HPDE6-E6E7 (cell line): Measurements from ENCODE around the gene P2RX4.
"Not testable (repeated sequence)": the region's sequence is repeated elsewhere in the genome, so short reads cannot be mapped to it uniquely, and the experiment has no call there.

Experiments used
- DNase-seq: peaks from one replicate; pipeline ENCODE4 v3.0.0; 2011; ENCODE audit warnings: missing footprints; ENCODE audit errors: extremely low spot score

P2RX4 gene, protein sequence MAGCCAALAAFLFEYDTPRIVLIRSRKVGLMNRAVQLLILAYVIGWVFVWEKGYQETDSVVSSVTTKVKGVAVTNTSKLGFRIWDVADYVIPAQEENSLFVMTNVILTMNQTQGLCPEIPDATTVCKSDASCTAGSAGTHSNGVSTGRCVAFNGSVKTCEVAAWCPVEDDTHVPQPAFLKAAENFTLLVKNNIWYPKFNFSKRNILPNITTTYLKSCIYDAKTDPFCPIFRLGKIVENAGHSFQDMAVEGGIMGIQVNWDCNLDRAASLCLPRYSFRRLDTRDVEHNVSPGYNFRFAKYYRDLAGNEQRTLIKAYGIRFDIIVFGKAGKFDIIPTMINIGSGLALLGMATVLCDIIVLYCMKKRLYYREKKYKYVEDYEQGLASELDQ

DNA sequence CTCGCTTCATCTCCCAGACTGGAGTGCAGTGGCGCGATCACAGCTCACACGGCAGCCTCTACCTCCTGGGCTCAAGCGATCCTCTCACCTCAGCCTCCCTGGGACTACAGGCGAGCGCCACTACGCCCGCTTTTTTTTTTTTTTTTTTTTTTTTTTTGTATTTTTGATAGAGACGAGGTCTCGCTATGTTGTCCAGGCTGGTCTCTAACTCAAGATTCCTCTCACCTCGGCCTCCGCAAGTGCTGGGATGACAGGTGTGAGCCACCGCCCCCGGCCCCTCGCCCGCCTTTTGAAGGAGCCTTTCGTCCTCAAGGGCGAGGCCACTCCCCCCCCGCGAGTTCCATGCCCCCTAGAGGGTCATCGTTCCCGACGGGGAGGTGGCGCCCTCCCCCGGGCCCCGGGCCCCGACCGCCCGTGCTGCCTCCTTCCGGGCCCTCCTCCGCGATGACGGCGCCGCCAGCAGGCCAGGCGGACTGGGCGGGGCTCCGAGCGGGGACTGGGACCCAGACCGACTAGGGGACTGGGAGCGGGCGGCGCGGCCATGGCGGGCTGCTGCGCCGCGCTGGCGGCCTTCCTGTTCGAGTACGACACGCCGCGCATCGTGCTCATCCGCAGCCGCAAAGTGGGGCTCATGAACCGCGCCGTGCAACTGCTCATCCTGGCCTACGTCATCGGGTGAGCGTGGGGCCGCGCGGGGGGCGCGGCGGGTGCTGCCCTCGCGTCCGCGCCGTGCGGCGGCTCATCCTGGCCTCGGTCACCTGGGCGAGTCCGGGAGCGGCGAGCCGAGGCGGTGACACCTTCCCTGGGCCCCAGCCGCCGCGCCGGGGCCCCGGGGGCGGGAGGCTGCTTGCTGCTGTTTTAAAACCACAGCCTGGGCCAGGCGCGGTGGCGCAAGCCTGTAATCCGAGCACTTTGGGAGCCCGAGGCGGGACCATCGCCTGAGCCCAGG lies at the start of gene P2RX4:
TSS of gene P2RX4 (plus strand) at position 506 of the 949 bp plus-strand sequence. CDS start at position 542, 36 bp downstream.
- peak; percentile 58 for DNase-seq

DNA sequence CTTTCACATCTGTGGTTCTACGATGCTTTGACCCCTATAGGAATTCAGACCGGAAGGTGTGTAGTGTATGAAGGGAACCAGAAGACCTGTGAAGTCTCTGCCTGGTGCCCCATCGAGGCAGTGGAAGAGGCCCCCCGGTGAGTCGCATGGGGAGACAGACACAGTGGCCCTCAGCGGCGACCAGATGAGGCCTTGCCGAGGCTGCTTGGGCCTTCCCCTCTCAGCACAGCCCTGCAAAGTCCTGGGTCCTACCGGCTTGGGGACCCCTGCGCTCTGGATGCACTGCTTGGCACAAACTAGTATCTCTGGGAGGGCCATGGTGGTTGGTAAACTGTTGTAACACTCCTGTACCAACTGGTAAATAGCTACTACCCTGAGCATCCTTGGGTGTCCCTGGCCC lies 47.5 kb upstream of the P2RX4 start:
- DNase-seq: no peak

DNA sequence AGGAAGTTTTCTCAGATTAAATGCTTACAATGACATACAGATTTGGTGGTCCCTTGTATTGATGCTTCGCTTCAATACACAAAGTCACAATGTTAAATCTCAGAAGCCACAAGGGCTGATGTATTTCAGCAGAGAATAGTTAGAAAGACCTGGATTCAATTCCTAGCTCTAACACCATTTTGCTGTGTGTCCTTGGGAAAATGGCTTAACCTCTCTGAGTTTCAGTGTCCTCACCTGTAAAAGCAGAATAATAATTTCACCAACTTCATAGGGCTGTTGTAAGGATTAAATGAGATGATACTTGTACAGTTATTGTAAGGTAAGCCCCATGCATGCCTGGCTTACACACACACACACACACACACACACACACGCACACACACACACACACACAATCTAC lies 46.9 kb upstream of the P2RX4 start:
- no peak for DNase-seq

DNA sequence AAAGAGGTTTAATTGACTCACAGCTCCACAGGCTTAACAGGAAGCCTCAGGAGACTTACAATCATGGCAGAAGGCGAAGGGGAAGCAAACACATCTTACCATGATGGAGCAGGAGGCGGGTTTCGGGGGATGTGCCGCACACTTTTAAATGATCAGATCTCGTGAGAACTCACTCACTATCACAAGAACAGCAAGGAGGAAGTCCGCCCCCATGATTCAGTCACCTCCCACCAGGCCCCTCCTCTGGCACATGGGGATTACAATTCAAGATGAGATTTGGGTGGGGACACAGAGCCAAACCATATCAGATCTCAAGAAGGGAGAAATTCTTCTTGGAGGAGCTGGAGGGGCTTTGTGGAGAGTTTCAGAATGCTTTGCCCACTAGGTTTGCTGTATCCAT lies 45.1 kb upstream of the P2RX4 start:
- DNase-seq: not testable (repeated sequence)

DNA sequence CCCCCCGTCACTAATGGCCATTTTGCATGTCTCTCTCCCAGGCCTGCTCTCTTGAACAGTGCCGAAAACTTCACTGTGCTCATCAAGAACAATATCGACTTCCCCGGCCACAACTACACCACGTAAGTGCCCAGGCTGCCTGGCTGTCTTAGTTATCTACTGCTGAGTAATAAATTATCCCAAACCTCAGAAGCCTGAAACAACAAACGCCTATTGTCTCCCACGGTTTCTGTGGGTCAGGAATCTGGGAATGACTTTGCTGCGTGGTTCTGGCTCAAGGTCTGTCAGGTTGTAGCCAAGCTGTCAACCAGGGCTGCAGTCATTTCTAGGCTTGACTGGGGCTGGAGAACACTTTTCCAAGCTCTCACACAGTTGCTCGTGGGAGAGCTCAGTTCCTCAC lies 44.6 kb upstream of the P2RX4 start:
- DNase-seq: no peak

DNA sequence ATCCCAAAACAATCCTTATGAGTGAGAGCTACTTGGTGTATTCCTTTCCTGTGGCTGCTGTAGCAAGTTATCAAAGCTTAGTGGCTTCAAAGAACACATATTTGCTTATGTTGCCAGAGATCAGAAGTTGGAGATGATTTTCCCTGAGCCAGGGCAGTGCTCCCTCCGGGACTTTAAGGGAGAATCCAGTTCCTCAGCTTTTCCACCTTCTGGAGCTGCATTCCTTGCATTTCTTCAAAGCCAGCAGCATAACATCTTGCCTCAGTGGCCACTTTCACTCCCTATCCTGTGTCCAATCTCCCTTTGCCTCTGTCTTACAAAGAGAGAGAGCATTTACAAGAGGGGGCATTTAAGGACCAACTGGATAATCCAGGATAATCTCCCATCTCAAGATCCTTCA lies 43.6 kb upstream of the P2RX4 start:
- DNase-seq: no peak

DNA sequence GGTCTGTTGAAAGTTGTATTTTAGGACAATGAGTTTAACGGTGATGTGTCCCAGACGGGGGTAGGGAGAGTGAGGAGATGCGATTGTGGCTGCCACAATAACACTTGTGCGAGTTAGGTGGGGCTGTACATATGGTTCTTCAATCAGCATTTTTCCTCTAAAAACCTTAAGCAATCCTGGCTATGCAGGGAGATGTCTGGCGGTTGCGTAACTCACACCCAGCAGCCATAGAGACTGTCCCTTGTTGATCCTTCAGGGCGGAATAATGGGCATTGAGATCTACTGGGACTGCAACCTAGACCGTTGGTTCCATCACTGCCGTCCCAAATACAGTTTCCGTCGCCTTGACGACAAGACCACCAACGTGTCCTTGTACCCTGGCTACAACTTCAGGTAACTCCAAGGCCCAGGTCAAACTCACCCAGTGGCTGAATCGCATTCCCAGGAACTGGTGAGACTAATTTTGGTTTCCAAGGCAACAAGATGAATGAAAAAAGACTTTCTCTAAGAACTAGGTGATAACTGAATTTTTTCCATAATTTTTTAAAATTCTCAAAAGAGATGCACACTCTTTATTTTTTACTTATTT lies 42.6 kb upstream of the P2RX4 start:
- no peak for DNase-seq

DNA sequence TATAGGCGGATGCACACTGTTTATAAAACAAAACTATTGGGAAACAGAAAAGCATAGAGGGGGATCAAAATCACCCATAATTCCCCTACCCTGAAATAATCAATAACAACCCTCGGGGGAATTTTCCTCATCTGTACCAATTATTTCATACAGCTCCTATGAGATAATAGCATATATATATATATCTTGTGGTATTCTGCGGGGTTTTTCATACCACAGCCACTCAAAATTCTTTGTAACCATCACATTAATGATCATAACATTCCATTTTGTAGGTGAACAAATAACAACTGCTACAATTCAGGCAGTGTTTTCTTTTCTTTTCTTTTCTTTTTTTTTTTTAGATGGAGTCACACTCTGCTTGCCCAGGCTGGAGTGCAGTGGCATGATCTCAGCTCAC lies 42.0 kb upstream of the P2RX4 start:
- no peak for DNase-seq

DNA sequence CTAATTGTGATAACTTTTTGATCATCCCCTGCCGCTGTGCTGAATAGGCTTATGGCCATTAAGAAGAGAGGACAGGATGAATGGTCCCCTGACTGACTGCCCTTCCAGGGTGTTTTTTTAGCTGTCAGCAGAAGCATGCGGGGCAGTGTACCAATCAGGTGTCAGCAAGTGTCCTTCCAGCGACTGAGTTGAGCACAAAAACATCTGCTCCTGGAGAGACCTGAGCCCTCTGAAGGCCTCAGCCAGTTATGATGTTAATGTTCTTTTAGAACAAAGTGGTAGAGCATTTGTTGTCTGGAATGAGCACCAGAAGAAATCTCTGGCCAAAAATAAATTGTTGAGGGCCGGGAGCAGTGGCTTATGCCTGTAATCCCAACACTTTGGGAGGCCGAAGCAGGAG lies 39.8 kb upstream of the P2RX4 start:
- DNase-seq: no peak

DNA sequence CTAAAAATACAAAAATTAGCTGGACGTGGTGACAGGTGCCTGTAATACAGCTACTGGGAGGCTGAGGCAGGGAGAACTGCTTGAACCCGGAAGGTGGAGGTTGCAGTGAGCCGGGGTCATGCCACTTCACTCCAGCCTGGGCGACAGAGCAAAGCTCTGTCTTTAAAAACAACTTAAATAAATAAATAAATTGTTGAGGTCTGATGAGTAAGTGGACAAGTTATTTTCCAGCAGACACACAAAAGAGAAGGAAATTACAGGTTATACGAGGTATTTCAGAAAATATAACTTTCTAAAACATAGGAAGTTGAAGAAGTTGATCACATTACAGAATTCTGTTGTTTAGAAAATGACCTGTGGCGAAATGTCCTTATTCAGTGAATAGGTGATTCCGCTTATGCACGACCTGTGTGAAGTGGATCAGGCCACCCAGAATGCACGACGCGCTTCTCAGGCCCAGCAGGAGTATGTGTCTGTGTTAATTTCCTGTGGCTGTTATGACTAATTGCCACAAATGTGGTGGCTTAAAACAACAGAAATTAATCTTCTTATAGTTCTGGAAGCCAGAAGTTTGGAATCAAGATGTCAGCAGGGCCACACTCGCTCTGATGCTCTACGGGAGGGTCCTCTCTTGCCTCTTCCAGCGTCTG lies 39.2 kb upstream of the P2RX4 start:
- DNase-seq: peak; percentile 26

DNA sequence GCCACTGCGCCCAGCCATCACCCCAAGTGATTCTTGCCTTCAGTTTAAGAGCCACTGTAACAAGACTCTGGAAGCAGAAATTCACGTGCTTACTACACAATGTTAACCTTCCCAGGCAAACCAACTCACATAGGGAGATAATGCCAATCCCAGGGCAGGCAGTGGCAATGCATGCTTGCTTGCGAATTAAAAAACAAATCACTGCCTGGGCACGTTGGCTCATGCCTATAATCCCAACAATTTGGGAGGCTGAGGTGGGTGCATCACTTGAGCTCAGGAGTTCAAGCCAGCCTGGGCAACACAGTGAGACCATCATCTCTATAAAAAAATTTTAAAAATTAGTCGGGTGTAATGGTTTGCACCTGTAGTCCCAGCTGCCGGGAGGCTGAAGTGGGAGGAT lies 37.8 kb upstream of the P2RX4 start:
- DNase-seq: no peak

DNA sequence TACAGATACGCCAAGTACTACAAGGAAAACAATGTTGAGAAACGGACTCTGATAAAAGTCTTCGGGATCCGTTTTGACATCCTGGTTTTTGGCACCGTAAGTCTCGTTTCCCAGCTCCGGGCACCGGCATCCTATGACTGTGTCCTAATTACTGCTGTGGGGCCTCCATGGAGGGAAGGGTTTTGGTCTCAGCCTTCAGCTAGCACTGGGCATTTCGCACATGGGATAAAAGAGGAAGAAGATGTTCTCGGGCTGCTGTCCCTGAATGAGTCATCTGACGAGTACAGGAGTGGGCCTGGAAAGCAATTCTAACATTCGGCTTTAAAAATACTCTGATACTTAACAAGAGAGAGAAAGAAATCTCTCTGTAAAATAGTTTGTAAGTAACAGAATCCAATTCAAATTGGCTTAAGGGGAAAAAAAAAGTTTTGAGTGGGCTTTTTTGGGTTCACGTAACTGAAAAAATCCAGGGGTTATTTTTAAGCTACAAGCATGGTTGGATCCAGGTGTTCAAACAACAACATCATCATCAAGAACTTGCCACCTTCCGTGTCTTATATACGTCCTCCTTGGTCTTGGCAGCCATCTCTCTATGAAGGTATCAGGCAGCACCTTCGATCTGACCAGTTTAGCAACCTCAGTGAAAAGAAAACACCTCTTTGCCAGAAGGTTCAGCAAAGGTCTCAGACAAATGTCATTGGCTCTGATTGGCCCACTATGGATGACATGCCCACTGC lies 34.4 kb upstream of the P2RX4 start:
- no peak for DNase-seq

DNA sequence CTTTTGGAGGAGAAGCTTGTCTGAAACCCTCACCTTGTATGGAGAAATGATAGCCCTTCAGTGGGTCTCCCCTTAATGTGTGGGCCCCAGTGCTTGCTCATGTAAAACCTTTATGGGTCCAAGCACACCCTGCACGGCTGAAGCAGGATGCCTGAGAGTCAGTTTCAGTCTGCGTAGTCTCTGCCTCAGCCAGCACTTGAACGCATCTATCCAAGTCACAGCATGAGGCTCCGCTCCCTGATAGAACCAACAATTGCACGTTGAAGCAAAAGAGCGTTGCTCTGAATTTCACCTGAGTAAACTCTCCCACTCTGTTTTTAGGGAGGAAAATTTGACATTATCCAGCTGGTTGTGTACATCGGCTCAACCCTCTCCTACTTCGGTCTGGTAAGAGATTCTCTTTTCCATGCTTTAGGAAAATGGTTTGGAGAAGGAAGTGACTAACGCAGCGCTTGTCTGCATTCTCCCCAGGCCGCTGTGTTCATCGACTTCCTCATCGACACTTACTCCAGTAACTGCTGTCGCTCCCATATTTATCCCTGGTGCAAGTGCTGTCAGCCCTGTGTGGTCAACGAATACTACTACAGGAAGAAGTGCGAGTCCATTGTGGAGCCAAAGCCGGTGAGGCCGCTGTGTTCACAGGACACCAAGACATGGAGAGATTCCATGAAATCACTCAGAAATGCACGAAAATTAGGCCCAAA lies 33.0 kb upstream of the P2RX4 start:
- no peak for DNase-seq

DNA sequence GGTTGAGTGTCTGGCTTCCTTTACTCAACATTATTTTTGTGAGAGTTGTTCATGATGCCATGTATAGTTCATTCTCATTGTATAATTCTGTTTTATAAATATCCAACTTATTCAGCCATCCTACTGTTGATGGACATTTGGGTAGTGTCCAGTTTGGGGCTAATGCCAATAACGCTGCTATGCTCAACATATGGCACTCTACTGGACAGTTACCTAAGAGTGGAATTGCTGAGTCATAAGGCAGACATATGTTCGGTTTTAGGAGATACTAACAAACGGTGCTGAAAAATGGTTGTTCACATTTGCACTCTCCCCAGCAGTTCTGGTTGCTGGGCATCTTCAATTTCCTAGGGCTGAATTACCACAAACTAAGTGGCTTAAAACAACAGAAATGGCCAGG lies 28.7 kb upstream of the P2RX4 start:
- no peak for DNase-seq

DNA sequence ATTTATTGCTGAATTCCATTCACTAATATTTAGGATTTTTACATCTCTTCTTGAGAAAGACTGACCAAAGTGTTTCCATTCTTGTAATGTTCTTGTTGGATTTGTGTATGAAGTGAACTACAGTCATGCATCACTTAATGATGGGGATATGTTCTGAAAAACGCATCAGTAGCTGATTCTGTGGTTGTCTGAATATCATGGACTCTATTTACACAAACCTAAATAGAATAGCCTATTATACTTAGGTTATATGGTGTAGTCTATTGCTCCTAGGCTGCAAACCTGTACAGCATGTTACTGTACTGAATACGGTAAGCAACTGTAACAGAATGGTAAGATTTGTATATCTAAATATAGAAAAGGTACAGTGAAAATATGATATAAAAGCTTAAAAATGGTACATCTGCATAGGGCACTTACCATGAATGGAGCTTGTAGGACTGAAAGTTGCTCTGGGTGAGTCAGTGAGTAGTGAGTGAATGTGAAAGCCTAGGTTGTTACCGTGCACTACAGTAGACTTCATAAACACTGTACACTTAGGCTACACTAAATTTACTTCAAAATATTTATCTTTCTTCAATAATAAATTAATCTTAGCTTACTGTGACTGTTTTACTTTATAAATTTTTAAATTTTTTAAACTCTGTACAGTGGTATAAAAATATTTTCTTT lies 27.6 kb upstream of the P2RX4 start:
- no peak for DNase-seq

DNA sequence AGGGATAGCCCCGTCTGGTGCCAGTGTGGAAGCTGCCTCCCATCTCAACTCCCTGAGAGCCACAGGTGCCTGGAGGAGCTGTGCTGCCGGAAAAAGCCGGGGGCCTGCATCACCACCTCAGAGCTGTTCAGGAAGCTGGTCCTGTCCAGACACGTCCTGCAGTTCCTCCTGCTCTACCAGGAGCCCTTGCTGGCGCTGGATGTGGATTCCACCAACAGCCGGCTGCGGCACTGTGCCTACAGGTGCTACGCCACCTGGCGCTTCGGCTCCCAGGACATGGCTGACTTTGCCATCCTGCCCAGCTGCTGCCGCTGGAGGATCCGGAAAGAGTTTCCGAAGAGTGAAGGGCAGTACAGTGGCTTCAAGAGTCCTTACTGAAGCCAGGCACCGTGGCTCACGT lies 25.5 kb upstream of the P2RX4 start:
- peak; percentile 99 for DNase-seq

DNA sequence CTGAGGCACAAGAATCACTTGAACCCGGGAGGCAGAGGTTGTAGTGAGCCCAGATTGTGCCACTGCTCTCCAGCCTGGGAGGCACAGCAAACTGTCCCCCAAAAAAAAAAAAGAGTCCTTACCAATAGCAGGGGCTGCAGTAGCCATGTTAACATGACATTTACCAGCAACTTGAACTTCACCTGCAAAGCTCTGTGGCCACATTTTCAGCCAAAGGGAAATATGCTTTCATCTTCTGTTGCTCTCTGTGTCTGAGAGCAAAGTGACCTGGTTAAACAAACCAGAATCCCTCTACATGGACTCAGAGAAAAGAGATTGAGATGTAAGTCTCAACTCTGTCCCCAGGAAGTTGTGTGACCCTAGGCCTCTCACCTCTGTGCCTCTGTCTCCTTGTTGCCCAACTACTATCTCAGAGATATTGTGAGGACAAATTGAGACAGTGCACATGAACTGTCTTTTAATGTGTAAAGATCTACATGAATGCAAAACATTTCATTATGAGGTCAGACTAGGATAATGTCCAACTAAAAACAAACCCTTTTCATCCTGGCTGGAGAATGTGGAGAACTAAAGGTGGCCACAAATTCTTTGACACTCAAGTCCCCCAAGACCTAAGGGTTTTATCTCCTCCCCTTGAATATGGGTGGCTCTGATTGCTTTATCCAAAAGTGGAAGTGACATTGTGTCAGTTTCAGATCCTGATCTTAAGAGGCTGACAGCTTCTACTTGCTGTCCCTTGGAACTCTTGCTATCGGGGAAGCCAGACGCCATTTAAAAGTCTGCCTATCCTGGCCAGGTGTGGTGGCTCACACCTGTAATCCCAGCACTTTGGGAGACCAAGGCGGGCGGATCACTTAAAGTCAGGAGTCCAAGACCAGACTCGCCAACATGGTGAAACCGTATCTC lies 24.7 kb upstream of the P2RX4 start:
- no peak for DNase-seq

DNA sequence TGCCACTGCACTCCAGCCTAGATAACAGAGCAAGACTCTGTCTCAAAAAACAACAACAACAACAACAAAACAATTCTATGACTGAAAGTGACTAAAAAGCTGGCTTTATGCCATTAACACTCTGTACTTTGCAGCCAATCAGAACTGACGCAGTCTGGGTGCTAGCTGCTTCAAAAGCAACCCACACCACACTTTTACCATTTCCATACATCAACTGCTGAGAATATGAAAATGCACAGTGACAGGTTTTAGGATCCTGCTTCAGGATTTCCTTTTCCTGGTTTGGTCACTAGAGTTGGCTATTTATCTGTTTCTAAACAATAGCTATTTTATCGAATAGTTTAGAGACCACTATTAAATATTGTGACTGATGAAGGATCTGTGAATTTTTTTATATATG lies 23.1 kb upstream of the P2RX4 start:
- no peak for DNase-seq

DNA sequence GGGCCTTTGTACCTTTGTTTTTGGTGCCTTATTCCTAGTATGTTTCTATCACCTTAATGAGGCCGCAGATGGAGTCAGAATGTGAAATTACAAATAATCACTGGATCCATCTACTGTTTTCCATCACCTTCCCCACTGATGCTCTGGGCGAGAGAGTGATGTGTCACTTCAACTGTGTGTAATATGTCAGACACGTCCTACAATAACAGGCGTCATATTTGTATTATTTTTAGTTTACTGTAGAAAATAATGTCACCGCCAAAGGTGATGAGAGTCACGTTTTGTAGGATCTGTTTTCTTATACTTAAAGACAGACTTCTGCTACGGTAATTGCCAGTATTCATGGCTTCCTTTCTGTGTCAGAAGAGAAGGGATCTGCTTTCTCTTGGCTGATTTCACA lies 22.4 kb upstream of the P2RX4 start:
- no peak for DNase-seq
